ENCODE data around the gene ESYT2. TPM values are rescaled to one million over a fixed set of nuclear protein-coding genes. Genes with fewer than 3 reads are reported as not detected.

Gene ESYT2
- total RNA-seq, 1 experiment from 2014 or later, result 68.2 TPM

DNA sequence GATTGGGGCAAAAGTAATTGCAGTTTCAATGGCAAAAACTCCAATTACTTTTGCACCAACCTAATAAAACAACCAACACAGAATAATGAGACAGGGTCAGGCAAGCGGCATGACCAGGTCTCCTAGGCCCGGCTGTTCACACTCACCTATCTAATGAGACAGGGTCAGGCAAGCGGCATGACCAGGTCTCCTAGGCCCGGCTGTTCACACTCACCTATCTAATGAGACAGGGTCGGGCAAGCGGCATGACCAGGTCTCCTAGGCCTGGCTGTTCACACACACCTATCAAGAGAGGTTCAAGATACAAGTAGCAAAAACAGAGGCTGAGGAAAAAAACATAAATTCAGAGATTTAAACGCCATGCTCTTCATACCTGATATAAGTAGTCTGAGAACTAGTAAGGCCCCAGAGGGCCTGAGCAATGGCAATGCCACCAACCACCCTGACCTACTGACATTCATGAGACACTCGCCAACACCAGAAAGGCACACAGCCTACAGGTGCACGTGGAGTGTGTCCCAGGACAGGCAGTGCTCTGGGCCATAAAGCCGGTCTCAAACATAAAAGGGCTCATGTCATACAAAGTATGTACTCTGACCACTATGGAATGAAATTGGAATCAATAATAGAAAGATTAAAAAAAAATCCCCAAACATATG lies 84.1 kb downstream of the ESYT2 start:
- DNase-seq (ENCODE audit: low read depth, low spot score) (no peak), ATAC-seq (peak; percentile 46)
- no peaks in the 10 kb centered on the region for H3K9me2 ChIP-seq (ENCODE audit: insufficient read depth)
- H3K27ac ChIP-seq (ENCODE audit: low read depth, low read length), result no peak overlapping the region
- TF ChIP-seq EZH2phosphoT487 (IDR thresholded peaks at IDR 0.05; ENCODE audit: borderline replicate concordance) (no peak), SRF (IDR thresholded peaks at IDR 0.05; ENCODE audit: low read depth) (no peak), FOSL1 (IDR thresholded peaks at IDR 0.05; ENCODE audit: low read depth) (no peak), EGR1 (IDR thresholded peaks at IDR 0.05; ENCODE audit: low read depth) (no peak), ZNF274 (IDR thresholded peaks at IDR 0.05; ENCODE audit: low read depth, low read length) (no peak), SIN3A (IDR thresholded peaks at IDR 0.05; ENCODE audit: low read depth) (no peak), SP1 (IDR thresholded peaks at IDR 0.05; ENCODE audit: low read depth) (no peak), ZFX (IDR thresholded peaks at IDR 0.05) (no peak), POLR2A (IDR thresholded peaks at IDR 0.05; ENCODE audit: borderline replicate concordance, extremely low read depth, insufficient read depth, insufficient read length) (no peak), CBX3 (IDR thresholded peaks at IDR 0.05; ENCODE audit: low read depth) (no peak)
- TF ChIP-seq, protein P1, sequence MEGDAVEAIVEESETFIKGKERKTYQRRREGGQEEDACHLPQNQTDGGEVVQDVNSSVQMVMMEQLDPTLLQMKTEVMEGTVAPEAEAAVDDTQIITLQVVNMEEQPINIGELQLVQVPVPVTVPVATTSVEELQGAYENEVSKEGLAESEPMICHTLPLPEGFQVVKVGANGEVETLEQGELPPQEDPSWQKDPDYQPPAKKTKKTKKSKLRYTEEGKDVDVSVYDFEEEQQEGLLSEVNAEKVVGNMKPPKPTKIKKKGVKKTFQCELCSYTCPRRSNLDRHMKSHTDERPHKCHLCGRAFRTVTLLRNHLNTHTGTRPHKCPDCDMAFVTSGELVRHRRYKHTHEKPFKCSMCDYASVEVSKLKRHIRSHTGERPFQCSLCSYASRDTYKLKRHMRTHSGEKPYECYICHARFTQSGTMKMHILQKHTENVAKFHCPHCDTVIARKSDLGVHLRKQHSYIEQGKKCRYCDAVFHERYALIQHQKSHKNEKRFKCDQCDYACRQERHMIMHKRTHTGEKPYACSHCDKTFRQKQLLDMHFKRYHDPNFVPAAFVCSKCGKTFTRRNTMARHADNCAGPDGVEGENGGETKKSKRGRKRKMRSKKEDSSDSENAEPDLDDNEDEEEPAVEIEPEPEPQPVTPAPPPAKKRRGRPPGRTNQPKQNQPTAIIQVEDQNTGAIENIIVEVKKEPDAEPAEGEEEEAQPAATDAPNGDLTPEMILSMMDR (IDR thresholded peaks at IDR 0.05 in 2 of 3, conservative IDR thresholded peaks at IDR 0.05 in 1 of 3; ENCODE audit: borderline replicate concordance in 1 of 3, insufficient read depth in 1 of 3, low read depth in 2 of 3, low read length in 2 of 3), result no peak
- TF ChIP-seq, protein P2, sequence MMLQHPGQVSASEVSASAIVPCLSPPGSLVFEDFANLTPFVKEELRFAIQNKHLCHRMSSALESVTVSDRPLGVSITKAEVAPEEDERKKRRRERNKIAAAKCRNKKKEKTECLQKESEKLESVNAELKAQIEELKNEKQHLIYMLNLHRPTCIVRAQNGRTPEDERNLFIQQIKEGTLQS (IDR thresholded peaks at IDR 0.05), result no peak
- TF ChIP-seq, protein P3, sequence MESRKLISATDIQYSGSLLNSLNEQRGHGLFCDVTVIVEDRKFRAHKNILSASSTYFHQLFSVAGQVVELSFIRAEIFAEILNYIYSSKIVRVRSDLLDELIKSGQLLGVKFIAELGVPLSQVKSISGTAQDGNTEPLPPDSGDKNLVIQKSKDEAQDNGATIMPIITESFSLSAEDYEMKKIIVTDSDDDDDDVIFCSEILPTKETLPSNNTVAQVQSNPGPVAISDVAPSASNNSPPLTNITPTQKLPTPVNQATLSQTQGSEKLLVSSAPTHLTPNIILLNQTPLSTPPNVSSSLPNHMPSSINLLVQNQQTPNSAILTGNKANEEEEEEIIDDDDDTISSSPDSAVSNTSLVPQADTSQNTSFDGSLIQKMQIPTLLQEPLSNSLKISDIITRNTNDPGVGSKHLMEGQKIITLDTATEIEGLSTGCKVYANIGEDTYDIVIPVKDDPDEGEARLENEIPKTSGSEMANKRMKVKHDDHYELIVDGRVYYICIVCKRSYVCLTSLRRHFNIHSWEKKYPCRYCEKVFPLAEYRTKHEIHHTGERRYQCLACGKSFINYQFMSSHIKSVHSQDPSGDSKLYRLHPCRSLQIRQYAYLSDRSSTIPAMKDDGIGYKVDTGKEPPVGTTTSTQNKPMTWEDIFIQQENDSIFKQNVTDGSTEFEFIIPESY (IDR thresholded peaks at IDR 0.05; ENCODE audit: extremely low read depth, insufficient replicate concordance, low read length), result no peak
- no peaks in the 10 kb centered on the region for H3K9me3 ChIP-seq (ENCODE audit: control insufficient read depth in 1 of 2, insufficient read depth in 1 of 2, low read depth in 1 of 2, low read length in 2 of 2)
- H3K4me1 ChIP-seq (ENCODE audit: control insufficient read depth in 1 of 2, insufficient read depth in 2 of 2, low read length in 2 of 2), result no peaks in the 10 kb centered on the region
- H3K4me3 ChIP-seq (replicated peaks in 1 of 2; ENCODE audit: low read depth in 1 of 2, low read length in 2 of 2), result no peak overlapping the region
- RAD21 ChIA-PET (ENCODE audit: low non-redundant PET in 1 of 2, low total read pairs in 2 of 2, uncharacterized antibody in 2 of 2, unreplicated experiment in 2 of 2), result no interaction called here
- no peaks in the 10 kb centered on the region for H4K20me1 ChIP-seq (ENCODE audit: insufficient read depth)
- intact Hi-C loops (cut with micrococcal nuclease), result no loop called here
- H3K9ac ChIP-seq (ENCODE audit: low read length), result no peak overlapping the region
- no TSS peak for BruUV-seq (replicated peaks)
- POLR2A ChIA-PET, result no interaction called here
- no peaks in the 10 kb centered on the region for H3K27me3 ChIP-seq (ENCODE audit: insufficient read depth, low read length)
- CTCF ChIA-PET, result no interaction called here
- H3K36me3 ChIP-seq (ENCODE audit: control insufficient read depth in 1 of 2, insufficient read depth in 2 of 2, low read length in 2 of 2), result peaks cover 21 to 35% of the 10 kb centered on the region in 2 experiments
- no peak overlapping the region for H2AFZ ChIP-seq (ENCODE audit: low read depth, low read length, poor library complexity, severe bottlenecking)
- H3K79me2 ChIP-seq (ENCODE audit: insufficient read depth, low read length), result no peaks in the 10 kb centered on the region; the same call in 1 of the 2 replicates
- H3K4me2 ChIP-seq (ENCODE audit: low read length), result no peak overlapping the region

Data from HCT116 (cell line).